Kidney (tissue), 14 donors: Measurements from ENCODE around the gene AHCYL2. TPM values are rescaled to one million over a fixed set of nuclear protein-coding genes. Genes with fewer than 3 reads are reported as not detected.
"Not testable (repeated sequence)": the region's sequence is repeated elsewhere in the genome, so short reads cannot be mapped to it uniquely, and the experiment has no call there.

Experiments
- DNase-seq, 5 donors: peaks; one replicate each; pipeline ENCODE4 v3.0.0-alpha.2; 2013 to 2020
- FAIRE-seq: peaks from 2 replicates; lab custom pipeline; 2012; peaks lifted over from hg19 to GRCh38; lab: Jason Lieb, UNC
- H3K27ac ChIP-seq, 2 donors: one replicate each; pipeline ENCODE4 v1.7.0; 2013; ENCODE audit warnings: low read depth in 2 of 2, low read length in 2 of 2, inconsistent platforms in 1 of 2
- H3K27me3 ChIP-seq: one replicate; pipeline ENCODE4 v1.7.1; 2013; ENCODE audit warnings: low read length, inconsistent platforms; ENCODE audit not compliant: control insufficient read depth, insufficient read depth
- H3K36me3 ChIP-seq, 3 donors: one replicate each; pipeline versions ENCODE4 v1.7.0 to v1.7.1; 2013; ENCODE audit warnings: low read length in 3 of 3, control low read depth in 1 of 3, inconsistent platforms in 1 of 3; ENCODE audit not compliant: insufficient read depth in 3 of 3, control insufficient read depth in 2 of 3
- H3K4me1 ChIP-seq, 3 donors: one replicate each; pipeline versions ENCODE4 v1.7.0 to v1.7.1; 2013; ENCODE audit warnings: low read length in 3 of 3, inconsistent platforms in 1 of 3, low read depth in 1 of 3; ENCODE audit not compliant: control insufficient read depth in 2 of 3, insufficient read depth in 2 of 3
- H3K4me3 ChIP-seq, 3 donors: one replicate each; pipeline versions ENCODE4 v1.7.0 to v1.8.1; 2013; ENCODE audit warnings: low read length in 3 of 3, control low read depth in 1 of 3, inconsistent platforms in 1 of 3
- H3K9ac ChIP-seq, 3 donors: one replicate each; pipeline versions ENCODE4 v1.7.0 to v1.7.1; 2013; ENCODE audit warnings: low read length in 3 of 3, control low read depth in 1 of 3, inconsistent platforms in 1 of 3
- H3K9me3 ChIP-seq, 3 donors: one replicate each; pipeline versions ENCODE4 v1.7.0 to v1.7.1; 2013; ENCODE audit warnings: low read length in 3 of 3, control low read depth in 1 of 3, inconsistent platforms in 1 of 3; ENCODE audit not compliant: control insufficient read depth in 2 of 3, insufficient read depth in 1 of 3
- intact Hi-C: fragments of 100-400 bp; cut with DNase I; formaldehyde crosslinking; loops from one replicate; pipeline ENCODE4 v1.11.1; 2022
- polyA plus RNA-seq: library from polyadenylated mRNA; stranded (reverse); fragments of 350-450 nt; fragmentation: Illumina TruSeq; extraction: RNeasy Lipid Tissue Mini Kit (QIAGEN cat#74804); gene quantifications from one replicate; pipeline ENCODE4 v1.2.3, GENCODE V29; 2014; ENCODE audit warnings: low read depth, low replicate concordance; ENCODE audit not compliant: insufficient read depth
- total RNA-seq: library from RNA; stranded (reverse); fragmentation: NEBNext Ultra II Directional; extraction: Animal tissue kit (Norgen Biotek cat#: 25700); gene quantifications from one replicate; pipeline ENCODE4 v1.2.1, GENCODE V29; 2021
- TF ChIP-seq, protein P1 (sequence below): IDR thresholded peaks from 3 replicates; pipeline ENCODE4 v1.5.1; 2012; ENCODE audit warnings: mild to moderate bottlenecking, moderate library complexity, borderline replicate concordance; ENCODE audit not compliant: insufficient read depth; ENCODE audit errors: extremely low read depth
- donor health status: control.
- donor health status: control.
- donor health status: control.
- donor health status: control.
- donor health status: control.
- donor health status: DM: yes; HTN: yes; CAD: no.
- donor health status: Normal renal cell carcinoma (clear cell type).

The AHCYL2 gene
- total and polyA plus RNA-seq, 2 donors from 2014 or later: 19.5 to 25.2 TPM

- intact Hi-C loops: no loop called here
- TF ChIP-seq, protein P1, sequence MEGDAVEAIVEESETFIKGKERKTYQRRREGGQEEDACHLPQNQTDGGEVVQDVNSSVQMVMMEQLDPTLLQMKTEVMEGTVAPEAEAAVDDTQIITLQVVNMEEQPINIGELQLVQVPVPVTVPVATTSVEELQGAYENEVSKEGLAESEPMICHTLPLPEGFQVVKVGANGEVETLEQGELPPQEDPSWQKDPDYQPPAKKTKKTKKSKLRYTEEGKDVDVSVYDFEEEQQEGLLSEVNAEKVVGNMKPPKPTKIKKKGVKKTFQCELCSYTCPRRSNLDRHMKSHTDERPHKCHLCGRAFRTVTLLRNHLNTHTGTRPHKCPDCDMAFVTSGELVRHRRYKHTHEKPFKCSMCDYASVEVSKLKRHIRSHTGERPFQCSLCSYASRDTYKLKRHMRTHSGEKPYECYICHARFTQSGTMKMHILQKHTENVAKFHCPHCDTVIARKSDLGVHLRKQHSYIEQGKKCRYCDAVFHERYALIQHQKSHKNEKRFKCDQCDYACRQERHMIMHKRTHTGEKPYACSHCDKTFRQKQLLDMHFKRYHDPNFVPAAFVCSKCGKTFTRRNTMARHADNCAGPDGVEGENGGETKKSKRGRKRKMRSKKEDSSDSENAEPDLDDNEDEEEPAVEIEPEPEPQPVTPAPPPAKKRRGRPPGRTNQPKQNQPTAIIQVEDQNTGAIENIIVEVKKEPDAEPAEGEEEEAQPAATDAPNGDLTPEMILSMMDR: no peak
- peaks cover 0 to 12% (median 2%) of the 10 kb centered on the region in 3 donors for H3K4me1 ChIP-seq
- no peak overlapping the region for H3K4me3 ChIP-seq
- no peak overlapping the region for H3K27ac ChIP-seq
- H3K36me3 ChIP-seq: peaks cover 0 to 11% (median 3%) of the 10 kb centered on the region in 3 donors
- no peak overlapping the region for H3K9ac ChIP-seq
- DNase-seq: no peak
- FAIRE-seq: no peak
- H3K27me3 ChIP-seq: no peaks in the 10 kb centered on the region
- no peaks in the 10 kb centered on the region for H3K9me3 ChIP-seq
Measured at GRCh38 chr7:129401967-129402860, 177.4 kb downstream of the AHCYL2 start.

GRCh38 chr7:129405527-129405926 lies 180.7 kb downstream of the AHCYL2 start:
- H3K4me1 ChIP-seq: peaks cover 0 to 8% (median 2%) of the 10 kb centered on the region in 3 donors
- H3K27me3 ChIP-seq: no peaks in the 10 kb centered on the region
- TF ChIP-seq, protein P1: no peak
- intact Hi-C loops: no loop called here
- H3K9me3 ChIP-seq: no peaks in the 10 kb centered on the region
- no peak overlapping the region for H3K4me3 ChIP-seq
- FAIRE-seq (no peak), DNase-seq (no peak)
- H3K9ac ChIP-seq: no peak overlapping the region
- peaks cover 0 to 11% (median 9%) of the 10 kb centered on the region in 3 donors for H3K36me3 ChIP-seq
- no peak overlapping the region for H3K27ac ChIP-seq

DNA sequence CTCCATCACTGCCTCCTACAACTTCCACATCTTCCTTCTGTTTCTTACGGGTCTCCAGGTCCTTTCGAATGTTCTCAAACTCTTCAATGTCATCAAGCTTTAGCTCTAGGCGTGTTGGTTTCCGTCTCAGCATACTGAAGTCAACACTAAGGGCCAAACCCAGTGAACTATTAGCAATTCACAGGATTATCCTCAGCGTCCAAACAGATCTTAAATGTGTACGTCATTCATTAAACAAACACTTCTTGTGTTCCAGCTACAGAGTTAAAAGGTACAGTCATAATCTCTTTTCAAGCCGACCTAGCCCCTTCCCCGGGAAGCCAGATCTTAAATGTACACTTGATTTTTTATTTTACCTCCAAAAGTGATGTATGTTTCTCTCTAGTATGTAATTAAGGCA lies 185.4 kb downstream of the AHCYL2 start:
- H3K27ac ChIP-seq, H3K27me3 ChIP-seq, H3K4me3 ChIP-seq, H3K9ac ChIP-seq, H3K4me1 ChIP-seq, intact Hi-C loops, DNase-seq, H3K9me3 ChIP-seq, FAIRE-seq: not testable (repeated sequence)
- peaks cover 2 to 12% (median 9%) of the 10 kb centered on the region in 3 donors for H3K36me3 ChIP-seq

DNA sequence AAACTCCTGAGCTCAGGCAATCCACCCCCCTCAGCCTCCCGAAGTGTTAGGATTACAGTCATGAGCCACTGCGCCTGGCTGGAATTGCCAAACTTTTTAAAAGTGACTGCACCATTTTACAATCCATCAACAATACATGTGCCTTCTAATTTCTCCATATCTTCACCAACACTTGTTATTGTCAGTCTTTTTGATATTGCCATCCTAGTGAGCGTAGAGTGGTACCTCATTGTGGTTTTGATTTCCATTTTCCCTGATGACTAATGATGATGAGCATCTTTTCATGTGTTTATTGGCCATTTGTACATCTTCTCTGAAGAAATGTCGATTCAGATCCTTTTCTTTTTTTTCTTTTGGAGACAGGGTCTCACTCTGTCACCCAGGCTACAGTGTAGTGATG lies 187.7 kb downstream of the AHCYL2 start:
- Histone ChIP-seq H3K4me1 (no peaks in the 10 kb centered on the region), H3K27ac (no peak overlapping the region), H3K4me3 (no peak overlapping the region), H3K9ac (no peak overlapping the region), H3K27me3 (no peaks in the 10 kb centered on the region), H3K36me3 (peaks cover 2 to 7% (median 6%) of the 10 kb centered on the region in 3 donors), H3K9me3 (no peaks in the 10 kb centered on the region)
- DNase-seq (no peak), FAIRE-seq (no peak)
- TF ChIP-seq, protein P1: no peak
- intact Hi-C loops: no loop called here
